NB4 (cell line): ENCODE results near the gene ING3.

ENCODE experiments used
- DNase-seq: peaks from one replicate; pipeline ENCODE4 v3.0.0; 2010; ENCODE audit warnings: low read depth
- H3K4me3 ChIP-seq: one replicate; pipeline ENCODE4 v1.5.1; 2011; ENCODE audit warnings: mild to moderate bottlenecking, low read depth, low read length, moderate library complexity
- CTCF ChIP-seq: IDR thresholded peaks from one replicate; pipeline ENCODE4 v1.5.1; 2012; ENCODE audit warnings: low read depth, low read length
- MAX ChIP-seq: IDR thresholded peaks from 2 replicates; pipeline ENCODE4 v1.6.1; 2011; ENCODE audit warnings: low read depth, low read length
- MYC ChIP-seq: IDR thresholded peaks from 2 replicates; pipeline ENCODE4 v1.6.1; 2011; ENCODE audit warnings: low read depth, low read length
- POLR2A ChIP-seq: IDR thresholded peaks from 2 replicates; pipeline ENCODE4 v1.6.1; 2011; ENCODE audit warnings: mild to moderate bottlenecking; ENCODE audit not compliant: insufficient read length; ENCODE audit errors: extremely low read depth

ING3 gene

GRCh38 chr7:121024611-121025010 is 74.0 kb downstream of the ING3 start:
- H3K4me3 ChIP-seq: no peak overlapping the region
- TF ChIP-seq MYC (no peak), CTCF (no peak), POLR2A (no peak), MAX (no peak)
- DNase-seq: no peak

- H3K4me3 ChIP-seq: no peak overlapping the region
- TF ChIP-seq POLR2A (no peak), MAX (no peak), CTCF (no peak), MYC (no peak)
- DNase-seq: no peak
Observed at GRCh38 chr7:121026159-121026558, 75.6 kb downstream of the ING3 start.

GRCh38 chr7:121026577-121027111 is 76.1 kb downstream of the ING3 start:
- no peak for DNase-seq
- no peak overlapping the region for H3K4me3 ChIP-seq
- no peak for TF ChIP-seq CTCF
- no peak for TF ChIP-seq MAX
- no peak for TF ChIP-seq POLR2A
- TF ChIP-seq MYC: no peak
